GM21367 (cell line): ENCODE measurements around the gene DCLK3.

ENCODE experiments used
- ATAC-seq: cut with Tn5 transposase; IDR thresholded peaks from one replicate; pipeline ENCODE4 v1.9.1; 2021; ENCODE audit not compliant: unreplicated experiment

Gene DCLK3, protein sequence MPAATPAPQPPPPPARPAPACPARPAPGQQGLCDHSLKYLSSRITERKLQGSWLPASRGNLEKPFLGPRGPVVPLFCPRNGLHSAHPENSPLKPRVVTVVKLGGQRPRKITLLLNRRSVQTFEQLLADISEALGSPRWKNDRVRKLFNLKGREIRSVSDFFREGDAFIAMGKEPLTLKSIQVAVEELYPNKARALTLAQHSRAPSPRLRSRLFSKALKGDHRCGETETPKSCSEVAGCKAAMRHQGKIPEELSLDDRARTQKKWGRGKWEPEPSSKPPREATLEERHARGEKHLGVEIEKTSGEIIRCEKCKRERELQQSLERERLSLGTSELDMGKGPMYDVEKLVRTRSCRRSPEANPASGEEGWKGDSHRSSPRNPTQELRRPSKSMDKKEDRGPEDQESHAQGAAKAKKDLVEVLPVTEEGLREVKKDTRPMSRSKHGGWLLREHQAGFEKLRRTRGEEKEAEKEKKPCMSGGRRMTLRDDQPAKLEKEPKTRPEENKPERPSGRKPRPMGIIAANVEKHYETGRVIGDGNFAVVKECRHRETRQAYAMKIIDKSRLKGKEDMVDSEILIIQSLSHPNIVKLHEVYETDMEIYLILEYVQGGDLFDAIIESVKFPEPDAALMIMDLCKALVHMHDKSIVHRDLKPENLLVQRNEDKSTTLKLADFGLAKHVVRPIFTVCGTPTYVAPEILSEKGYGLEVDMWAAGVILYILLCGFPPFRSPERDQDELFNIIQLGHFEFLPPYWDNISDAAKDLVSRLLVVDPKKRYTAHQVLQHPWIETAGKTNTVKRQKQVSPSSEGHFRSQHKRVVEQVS

GRCh38 chr3:36763850-36764703 lies at the start of gene DCLK3:
TSS of gene DCLK3 (minus strand) at chr3:36764553. CDS start at chr3:36764263, 290 bp downstream.
- ATAC-seq = no peak

GRCh38 chr3:36813305-36813704 lies 49.0 kb upstream of the DCLK3 start:
- no peak for ATAC-seq

DNA sequence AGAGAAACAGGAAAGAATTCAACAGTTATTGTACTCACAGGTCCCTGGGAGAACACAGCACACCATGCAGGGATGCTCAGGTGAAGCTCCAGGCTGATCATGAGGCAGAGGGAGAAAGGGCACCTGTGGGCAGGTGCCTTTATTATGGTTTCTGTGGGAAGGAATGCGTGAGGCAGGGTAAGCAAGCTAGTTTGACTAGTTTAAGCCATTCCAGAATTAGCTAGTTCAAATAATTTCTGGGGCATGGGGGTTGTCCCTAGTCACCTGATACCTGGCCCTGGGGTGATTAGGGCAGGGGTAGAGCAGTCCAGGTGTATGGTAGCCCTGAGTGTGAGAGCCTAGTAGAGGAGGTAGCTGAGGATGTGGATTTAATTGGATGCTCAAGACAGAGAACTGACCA lies 47.9 kb upstream of the DCLK3 start:
- no peak for ATAC-seq

- ATAC-seq = no peak
These were observed 47.4 kb upstream of the DCLK3 start for GRCh38 chr3:36811768-36812167.

GRCh38 chr3:36804295-36805055 lies 40.1 kb upstream of the DCLK3 start:
- ATAC-seq = no peak

GRCh38 chr3:36803091-36803791 lies 38.9 kb upstream of the DCLK3 start:
- ATAC-seq = no peak

DNA sequence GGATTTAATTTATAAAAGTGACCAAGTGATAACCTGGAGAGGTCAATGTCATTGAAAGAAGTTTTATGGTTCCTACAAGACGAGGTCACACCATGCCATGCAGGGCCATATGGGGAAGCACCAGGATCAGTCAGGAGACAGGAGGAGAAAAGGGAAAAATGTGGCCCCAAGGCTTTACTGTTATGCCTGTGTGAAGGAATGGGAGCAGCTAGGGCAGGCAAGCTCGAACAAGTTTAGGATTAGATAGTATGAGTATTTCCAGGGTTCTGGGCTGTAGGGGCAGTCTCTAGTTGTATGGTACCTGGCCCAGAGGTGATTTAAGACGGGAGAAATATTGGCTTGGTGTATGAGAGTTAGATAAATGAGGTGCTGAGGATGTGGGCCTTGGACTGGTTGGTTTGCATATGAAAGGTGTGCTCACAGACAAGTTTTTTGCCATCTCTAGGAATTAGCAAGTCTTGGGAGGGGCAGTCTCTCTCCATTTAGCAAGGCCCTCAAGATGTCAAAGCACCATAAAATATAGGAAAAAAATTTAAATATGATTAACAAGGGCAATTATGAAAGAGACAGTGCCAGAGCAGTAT lies 36.3 kb upstream of the DCLK3 start:
- no peak for ATAC-seq

DNA sequence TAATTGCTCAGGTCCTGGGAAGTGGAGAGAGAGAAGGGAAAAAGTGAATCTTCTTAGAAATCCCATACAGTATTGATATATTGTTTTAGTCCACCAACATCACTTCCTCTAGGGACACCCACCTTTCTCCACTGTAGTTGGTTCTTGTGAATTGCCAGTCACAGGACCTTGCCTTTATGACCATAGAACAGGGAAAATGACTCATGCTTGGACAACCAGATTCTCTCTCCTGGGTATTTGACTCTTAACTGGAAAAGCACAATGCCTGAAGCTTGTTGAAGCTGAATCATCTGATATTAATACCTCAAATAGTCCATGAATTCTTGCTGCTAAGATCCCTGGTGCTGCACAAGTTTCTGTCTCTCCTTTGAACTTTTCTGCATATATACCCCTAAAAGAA lies 32.5 kb upstream of the DCLK3 start:
- no peak for ATAC-seq

DNA sequence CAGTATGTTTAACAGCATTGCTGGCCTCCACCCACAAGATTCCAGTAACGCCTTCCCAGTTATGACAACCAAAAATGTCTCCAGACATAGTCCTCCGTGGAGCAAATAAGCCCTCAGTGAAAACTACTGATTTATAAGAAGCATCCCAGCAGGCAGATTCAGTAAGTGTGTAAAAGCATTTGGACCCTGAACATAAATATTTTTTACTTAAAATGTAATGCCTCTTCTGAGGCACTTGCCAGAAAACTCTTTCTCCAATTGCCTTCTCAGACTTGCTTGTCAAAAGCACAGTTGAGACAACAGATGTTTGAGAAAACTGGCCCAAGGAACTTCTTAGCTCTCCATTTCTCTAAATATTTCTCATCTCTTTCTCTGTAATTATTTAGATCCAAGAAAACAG lies 31.8 kb upstream of the DCLK3 start:
- ATAC-seq = no peak

DNA sequence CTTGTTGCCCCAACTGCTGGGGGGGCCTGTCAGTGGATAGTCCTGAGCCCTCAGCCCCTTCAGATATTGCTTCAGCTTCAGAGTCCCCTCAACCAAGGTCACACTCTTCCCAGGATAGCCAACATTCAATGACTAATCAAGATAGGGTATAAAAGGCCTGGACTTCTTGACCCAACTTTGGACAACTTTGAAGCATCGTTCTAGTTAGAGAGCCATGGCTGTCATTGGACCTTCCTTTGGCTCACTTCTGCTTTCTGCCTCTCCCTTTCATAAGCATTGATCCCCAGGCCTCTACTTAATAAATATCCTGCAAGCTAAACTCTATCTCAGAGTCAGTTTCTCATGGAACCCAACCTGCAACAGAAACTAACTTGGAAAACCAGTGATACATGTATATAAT lies 31.3 kb upstream of the DCLK3 start:
- no peak for ATAC-seq

DNA sequence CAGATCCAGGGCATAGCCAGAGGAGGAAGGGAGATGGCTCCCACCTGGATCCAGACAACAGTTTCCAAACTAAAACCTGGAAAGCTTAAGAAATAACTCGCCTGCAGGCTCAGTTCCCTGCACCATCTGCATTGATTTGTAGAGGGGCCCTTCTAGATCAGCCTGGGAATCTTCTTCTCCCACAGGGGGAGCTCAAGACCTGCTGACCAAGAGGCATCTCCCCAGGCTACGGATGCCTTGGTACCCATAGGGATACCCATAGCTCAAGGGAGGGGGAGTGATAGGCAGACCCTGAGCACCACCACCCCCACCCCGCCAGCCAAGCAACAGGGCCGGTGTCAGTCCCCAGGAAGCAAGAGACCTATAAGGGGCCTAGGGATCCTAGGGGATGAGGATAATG lies 28.0 kb upstream of the DCLK3 start:
- ATAC-seq = peak; percentile 58

DNA sequence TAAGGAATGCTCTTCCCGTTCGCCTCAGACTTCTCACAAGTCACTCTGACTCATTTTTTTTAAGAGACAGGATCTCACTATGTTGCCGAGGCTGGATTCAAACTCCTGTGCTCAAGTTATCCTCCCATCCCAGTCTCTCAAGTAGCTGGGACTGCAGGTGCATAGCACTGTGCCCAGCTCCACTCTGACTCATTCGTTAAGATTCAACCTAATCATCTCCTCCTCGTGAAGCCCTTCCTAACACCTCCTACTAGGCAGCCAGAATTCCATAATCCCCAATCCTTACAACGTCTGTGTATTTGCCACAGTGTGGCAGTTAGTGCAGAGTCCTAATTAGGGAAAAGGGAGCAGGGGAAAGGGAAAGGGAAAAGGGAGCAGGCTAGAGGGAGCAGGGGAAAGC lies 26.4 kb upstream of the DCLK3 start:
- no peak for ATAC-seq

GRCh38 chr3:36786921-36787890 lies 22.9 kb upstream of the DCLK3 start:
- ATAC-seq = no peak

DNA sequence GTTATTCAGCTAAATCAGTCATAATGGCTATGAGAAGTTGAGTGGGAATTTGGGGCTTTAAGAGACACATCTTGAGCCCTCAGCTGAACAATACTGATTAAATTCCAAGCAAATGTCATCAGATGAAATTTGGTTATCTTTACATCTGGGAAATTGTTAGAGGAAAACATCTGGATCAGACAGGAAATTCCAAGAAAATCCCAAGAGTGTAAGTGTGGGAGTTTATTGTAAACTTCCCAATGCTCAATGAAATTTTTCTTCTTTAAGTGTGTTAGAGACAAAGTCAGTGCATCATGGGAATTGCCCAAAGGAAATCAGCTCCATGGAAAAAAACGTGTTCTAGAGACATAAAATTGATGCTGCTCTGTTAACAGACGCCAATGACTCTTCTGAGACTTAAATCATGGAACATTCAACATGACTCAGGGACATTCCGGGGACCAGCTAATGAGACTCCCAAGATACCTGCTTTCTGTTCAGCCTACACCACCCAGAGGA lies 19.8 kb upstream of the DCLK3 start:
- ATAC-seq = no peak

- no peak for ATAC-seq
These were observed 13.3 kb upstream of the DCLK3 start for GRCh38 chr3:36777424-36778218.

DNA sequence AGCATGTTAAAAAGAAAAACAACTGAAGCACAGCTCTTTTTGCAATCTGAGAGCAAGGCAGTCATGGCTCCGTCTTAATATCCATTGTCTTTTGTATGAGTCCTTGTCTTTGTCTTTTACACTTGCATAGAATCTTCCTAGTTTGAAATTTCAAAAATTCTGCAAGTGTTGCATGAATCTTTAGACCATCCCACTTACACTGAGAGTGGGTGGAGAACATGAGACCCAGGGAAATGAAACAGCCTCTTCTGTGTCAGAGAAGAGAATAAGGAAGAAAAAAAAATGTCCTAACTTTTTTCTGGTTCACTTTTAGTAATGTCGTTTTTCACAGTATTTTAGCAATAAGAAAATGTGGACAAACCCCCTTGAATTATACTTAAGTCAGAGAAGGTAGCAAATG lies 12.1 kb upstream of the DCLK3 start:
- ATAC-seq = no peak

- no peak for ATAC-seq
These were observed 9.7 kb upstream of the DCLK3 start for GRCh38 chr3:36774052-36774451.
